GM12874 (cell line): ENCODE results near the gene PAPPA.

Source experiments
- CTCF ChIP-seq: IDR thresholded peaks from 2 replicates; pipeline ENCODE4 v1.5.1; 2011; ENCODE audit warnings: low read depth, mild to moderate bottlenecking, control low read depth, low read length, moderate library complexity; ENCODE audit not compliant: insufficient read depth

PAPPA gene

GRCh38 chr9:116368680-116369079, 215.1 kb downstream of the PAPPA start:
- no peak for TF ChIP-seq CTCF

- TF ChIP-seq CTCF, result no peak
Measured at GRCh38 chr9:116369706-116370105, 216.1 kb downstream of the PAPPA start.

DNA sequence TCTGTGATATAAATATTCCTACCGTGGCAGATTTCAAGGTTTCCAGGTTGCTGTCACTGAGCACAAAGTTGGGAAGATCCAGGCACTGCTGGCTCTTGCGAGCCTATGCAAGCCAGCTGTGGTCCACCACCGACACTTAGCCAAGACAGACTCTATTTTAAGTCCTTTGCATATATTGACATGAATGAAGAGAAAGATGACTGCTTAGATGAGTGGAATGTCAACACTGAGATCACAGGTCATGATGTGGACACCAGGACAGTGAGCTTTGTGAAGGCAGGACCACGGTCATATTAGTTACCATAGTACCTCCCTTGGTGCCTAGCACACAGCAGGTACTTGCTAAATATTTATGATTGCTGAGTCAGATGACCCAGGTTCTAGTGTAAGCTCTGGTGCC, 217.0 kb downstream of the PAPPA start:
- no peak for TF ChIP-seq CTCF

DNA sequence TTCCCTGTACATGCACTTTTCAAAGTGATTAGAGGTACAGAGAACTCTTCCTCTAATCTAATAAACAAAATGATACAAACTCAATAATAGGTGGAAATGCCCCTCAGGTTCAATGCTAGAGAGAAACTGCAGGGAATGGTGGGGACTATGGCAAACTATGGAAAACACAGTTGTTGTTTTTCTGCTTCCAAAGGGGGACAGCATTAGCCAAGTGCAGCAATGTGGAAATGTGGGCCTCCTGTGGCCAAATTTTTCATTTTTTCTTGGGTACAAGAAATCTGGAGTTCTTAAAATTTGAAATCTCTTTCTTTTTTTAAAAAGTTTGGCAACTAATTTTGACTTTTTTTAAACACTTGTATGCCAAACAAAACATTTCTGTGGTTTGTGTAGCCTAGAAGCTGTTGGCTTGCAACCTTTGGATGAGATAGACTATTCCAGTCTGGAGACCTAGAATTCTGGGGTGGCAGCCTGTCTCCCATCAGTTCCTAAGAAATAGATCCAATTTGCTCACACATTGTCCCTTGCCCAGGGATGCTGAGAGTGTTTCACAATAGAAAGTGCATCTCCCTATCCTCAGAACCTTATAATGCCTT, 218.6 kb downstream of the PAPPA start:
- no peak for TF ChIP-seq CTCF

DNA sequence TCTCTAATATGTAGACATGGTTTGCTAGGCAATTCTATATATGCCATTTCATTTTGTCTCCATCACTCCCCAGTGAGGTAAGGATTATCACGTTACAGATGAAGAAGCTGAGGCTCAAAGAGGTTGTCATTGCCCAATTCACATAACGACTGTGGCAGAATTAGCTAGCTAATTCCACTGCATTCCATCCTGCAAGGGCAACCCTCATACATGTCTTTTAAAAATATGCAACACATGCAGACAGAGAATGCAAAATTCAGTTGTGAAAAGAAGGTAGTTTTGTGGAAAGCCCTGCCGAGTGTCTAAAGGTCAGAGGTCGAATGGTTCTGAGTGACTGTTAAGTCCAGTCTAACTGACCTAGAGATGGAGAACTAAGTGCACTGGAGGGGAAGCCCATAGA, 219.2 kb downstream of the PAPPA start:
- TF ChIP-seq CTCF, result no peak

- TF ChIP-seq CTCF, result no peak
Measured at GRCh38 chr9:116377179-116377798, 223.7 kb downstream of the PAPPA start.

- no peak for TF ChIP-seq CTCF
Measured at GRCh38 chr9:116378873-116379272, 225.3 kb downstream of the PAPPA start.
